Measurements from ENCODE around the gene LGR4. TPM values are rescaled to one million over a fixed set of nuclear protein-coding genes. Genes with fewer than 3 reads are reported as not detected.
"Not testable (repeated sequence)": the region's sequence is repeated elsewhere in the genome, so short reads cannot be mapped to it uniquely, and the experiment has no call there.

Gene LGR4
- total and polyA plus RNA-seq, 2 donors (not counting 1 experiment from before 2014, with no cell fraction given), result 0.92 to 3.3 TPM

GRCh38 chr11:27339941-27340340 lies 132.6 kb downstream of the LGR4 start:
- H3K4me2 ChIP-seq (replicated peaks; ENCODE audit: low read depth, low read length, poor library complexity, severe bottlenecking), result no peak overlapping the region
- intact Hi-C loops (cut with micrococcal nuclease), result no loop called here
- no peak overlapping the region for H3K9ac ChIP-seq (ENCODE audit: low read length)
- H3K27me3 ChIP-seq (replicated peaks in 1 of 4; ENCODE audit: control extremely low read depth in 1 of 4, control insufficient read depth in 3 of 4, insufficient read depth in 4 of 4, low read length in 3 of 4), result no peaks in the 10 kb centered on the region
- no peaks in the 10 kb centered on the region for H4K20me1 ChIP-seq (ENCODE audit: control insufficient read depth, insufficient read depth, low read length, poor library complexity, severe bottlenecking)
- Mint-ChIP-seq H3K4me1 (no peaks in the 10 kb centered on the region), H3K27ac (no peak overlapping the region), H3K4me3 (no peak overlapping the region), H3K27me3 (no peaks in the 10 kb centered on the region), H3K9me3 (ENCODE audit: insufficient read depth) (no peaks in the 10 kb centered on the region)
- ChIA-PET CTCF (no interaction called here), POLR2A (no interaction called here)
- no peak overlapping the region for H3K4me3 ChIP-seq (ENCODE audit: control extremely low read depth in 1 of 5, extremely low read depth in 1 of 5, insufficient read depth in 1 of 5, low read depth in 2 of 5, low read length in 4 of 5)
- no peak overlapping the region for H2AFZ ChIP-seq (ENCODE audit: insufficient read depth, low read depth, low read length, poor library complexity, severe bottlenecking)
- 85% methylated on average over 2 of the region's 3 CpGs for WGBS (ENCODE audit: insufficient coverage)
- no peaks in the 10 kb centered on the region for H3K4me1 ChIP-seq (ENCODE audit: control insufficient read depth in 2 of 2, insufficient read depth in 2 of 2, low read length in 2 of 2)
- TF ChIP-seq EZH2 (IDR thresholded peaks at IDR 0.05; ENCODE audit: borderline replicate concordance, insufficient read depth, low read depth, low read length, poor library complexity, severe bottlenecking), result no peak
- TF ChIP-seq, protein P1, sequence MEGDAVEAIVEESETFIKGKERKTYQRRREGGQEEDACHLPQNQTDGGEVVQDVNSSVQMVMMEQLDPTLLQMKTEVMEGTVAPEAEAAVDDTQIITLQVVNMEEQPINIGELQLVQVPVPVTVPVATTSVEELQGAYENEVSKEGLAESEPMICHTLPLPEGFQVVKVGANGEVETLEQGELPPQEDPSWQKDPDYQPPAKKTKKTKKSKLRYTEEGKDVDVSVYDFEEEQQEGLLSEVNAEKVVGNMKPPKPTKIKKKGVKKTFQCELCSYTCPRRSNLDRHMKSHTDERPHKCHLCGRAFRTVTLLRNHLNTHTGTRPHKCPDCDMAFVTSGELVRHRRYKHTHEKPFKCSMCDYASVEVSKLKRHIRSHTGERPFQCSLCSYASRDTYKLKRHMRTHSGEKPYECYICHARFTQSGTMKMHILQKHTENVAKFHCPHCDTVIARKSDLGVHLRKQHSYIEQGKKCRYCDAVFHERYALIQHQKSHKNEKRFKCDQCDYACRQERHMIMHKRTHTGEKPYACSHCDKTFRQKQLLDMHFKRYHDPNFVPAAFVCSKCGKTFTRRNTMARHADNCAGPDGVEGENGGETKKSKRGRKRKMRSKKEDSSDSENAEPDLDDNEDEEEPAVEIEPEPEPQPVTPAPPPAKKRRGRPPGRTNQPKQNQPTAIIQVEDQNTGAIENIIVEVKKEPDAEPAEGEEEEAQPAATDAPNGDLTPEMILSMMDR (IDR thresholded peaks at IDR 0.05), result no peak
- H3K79me2 ChIP-seq (ENCODE audit: control insufficient read depth, insufficient read depth, low read length), result no peaks in the 10 kb centered on the region
- no peaks in the 10 kb centered on the region for H3K9me3 ChIP-seq (ENCODE audit: control extremely low read depth in 1 of 3, control insufficient read depth in 2 of 3, insufficient read depth in 1 of 3, low read length in 2 of 3)
- no peaks in the 10 kb centered on the region for H3K36me3 ChIP-seq (replicated peaks in 1 of 2; ENCODE audit: control extremely low read depth in 1 of 2, control insufficient read depth in 1 of 2, extremely low read depth in 1 of 2, insufficient read depth in 2 of 2, low read length in 1 of 2)
- H3K27ac ChIP-seq (ENCODE audit: low read length in 2 of 2), result no peak overlapping the region
- DNase-seq (no peak), ATAC-seq (ENCODE audit: low read depth) (no peak)

- H2AFZ ChIP-seq (ENCODE audit: insufficient read depth, low read depth, low read length, poor library complexity, severe bottlenecking); H3K9me3 ChIP-seq (ENCODE audit: control extremely low read depth in 1 of 3, control insufficient read depth in 2 of 3, insufficient read depth in 1 of 3, low read length in 2 of 3); CTCF ChIA-PET; H3K4me3 ChIP-seq (ENCODE audit: control extremely low read depth in 1 of 5, extremely low read depth in 1 of 5, insufficient read depth in 1 of 5, low read depth in 2 of 5, low read length in 4 of 5); H3K27me3 ChIP-seq (replicated peaks in 1 of 4; ENCODE audit: control extremely low read depth in 1 of 4, control insufficient read depth in 3 of 4, insufficient read depth in 4 of 4, low read length in 3 of 4); H3K4me2 ChIP-seq (replicated peaks; ENCODE audit: low read depth, low read length, poor library complexity, severe bottlenecking); H3K27me3 Mint-ChIP-seq; H3K9ac ChIP-seq (ENCODE audit: low read length); intact Hi-C loops (cut with micrococcal nuclease); H3K4me1 ChIP-seq (ENCODE audit: control insufficient read depth in 2 of 2, insufficient read depth in 2 of 2, low read length in 2 of 2); POLR2A ChIA-PET; ATAC-seq (ENCODE audit: low read depth); H4K20me1 ChIP-seq (ENCODE audit: control insufficient read depth, insufficient read depth, low read length, poor library complexity, severe bottlenecking); H3K79me2 ChIP-seq (ENCODE audit: control insufficient read depth, insufficient read depth, low read length); H3K4me3 Mint-ChIP-seq; H3K36me3 ChIP-seq (replicated peaks in 1 of 2; ENCODE audit: control extremely low read depth in 1 of 2, control insufficient read depth in 1 of 2, extremely low read depth in 1 of 2, insufficient read depth in 2 of 2, low read length in 1 of 2); H3K4me1 Mint-ChIP-seq; H3K27ac ChIP-seq (ENCODE audit: low read length in 2 of 2); H3K9me3 Mint-ChIP-seq (ENCODE audit: insufficient read depth); DNase-seq; H3K27ac Mint-ChIP-seq: not testable (repeated sequence)
- WGBS (ENCODE audit: insufficient coverage), result 92% methylated on average over 2 of the region's 4 CpGs
These were observed 137.8 kb downstream of the LGR4 start for GRCh38 chr11:27334764-27335163.
